ENCODE data around the gene CXCL12.

Gene CXCL12

DNA sequence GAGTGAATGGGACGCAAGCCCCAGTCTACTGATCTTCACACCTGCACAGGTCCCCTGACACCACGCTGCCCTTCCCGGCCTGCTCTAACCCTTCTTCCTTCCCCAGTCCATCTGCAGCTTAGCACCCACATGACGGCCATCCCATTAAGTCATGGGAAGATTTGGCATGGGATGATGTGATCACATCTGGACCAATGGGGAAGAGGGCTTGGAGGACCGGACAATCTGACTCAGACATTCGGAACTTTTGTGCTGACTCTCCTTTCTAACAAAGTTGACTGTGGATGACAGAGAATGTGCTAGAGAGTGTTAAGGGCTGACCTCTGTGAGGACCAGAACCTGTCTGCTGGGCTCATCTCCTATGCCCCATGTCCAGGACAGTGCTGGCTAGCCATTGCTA lies 15.6 kb downstream of the CXCL12 start:
- Histone ChIP-seq H3K4me1 (ENCODE audit: control insufficient read depth, insufficient read depth, low read length) (no peaks in the 10 kb centered on the region), H3K4me3 (ENCODE audit: low read length) (no peak overlapping the region), H3K9me3 (replicated peaks; ENCODE audit: low read length) (no peaks in the 10 kb centered on the region), H3K27me3 (ENCODE audit: control insufficient read depth, insufficient read depth, low read length) (peaks cover 3% of the 10 kb centered on the region), H3K36me3 (ENCODE audit: insufficient read depth, low read length) (no peaks in the 10 kb centered on the region), H3K4me2 (ENCODE audit: low read length) (no peak overlapping the region), H3K9ac (ENCODE audit: low read depth, low read length) (no peak overlapping the region)

DNA sequence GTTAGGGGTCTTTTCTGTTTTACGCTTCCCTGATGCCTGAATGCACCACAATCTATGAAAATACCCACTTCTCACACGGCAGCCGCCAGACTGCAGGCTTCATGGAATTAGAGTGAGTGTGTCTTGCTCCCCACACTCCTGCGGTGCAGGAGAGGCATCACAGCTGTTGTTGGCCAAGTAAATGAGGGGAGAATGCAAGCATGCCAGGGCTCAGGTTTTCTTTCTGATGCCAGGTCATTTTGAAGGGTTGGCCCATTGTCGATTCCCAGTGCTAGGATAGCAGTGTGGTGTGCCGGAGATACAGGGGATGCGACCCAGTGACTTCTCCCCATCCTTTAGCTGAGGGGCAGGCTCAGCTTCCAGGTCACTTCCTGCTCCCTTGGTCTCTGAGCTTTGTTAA lies 16.3 kb downstream of the CXCL12 start:
- H3K4me1 ChIP-seq (ENCODE audit: control insufficient read depth, insufficient read depth, low read length), result no peaks in the 10 kb centered on the region
- no peaks in the 10 kb centered on the region for H3K36me3 ChIP-seq (ENCODE audit: insufficient read depth, low read length)
- H3K9me3 ChIP-seq (replicated peaks; ENCODE audit: low read length), result no peaks in the 10 kb centered on the region
- H3K4me3 ChIP-seq (ENCODE audit: low read length), result no peak overlapping the region
- no peak overlapping the region for H3K9ac ChIP-seq (ENCODE audit: low read depth, low read length)
- peaks cover 3% of the 10 kb centered on the region for H3K27me3 ChIP-seq (ENCODE audit: control insufficient read depth, insufficient read depth, low read length)
- no peak overlapping the region for H3K4me2 ChIP-seq (ENCODE audit: low read length)

- no peaks in the 10 kb centered on the region for H3K4me1 ChIP-seq (ENCODE audit: control insufficient read depth, insufficient read depth, low read length)
- H3K4me3 ChIP-seq (ENCODE audit: low read length), result no peak overlapping the region
- peaks cover 13% of the 10 kb centered on the region for H3K27me3 ChIP-seq (ENCODE audit: control insufficient read depth, insufficient read depth, low read length)
- no peaks in the 10 kb centered on the region for H3K9me3 ChIP-seq (replicated peaks; ENCODE audit: low read length)
- no peak overlapping the region for H3K4me2 ChIP-seq (ENCODE audit: low read length)
- H3K9ac ChIP-seq (ENCODE audit: low read depth, low read length), result no peak overlapping the region
- no peaks in the 10 kb centered on the region for H3K36me3 ChIP-seq (ENCODE audit: insufficient read depth, low read length)
Measured at GRCh38 chr10:44366941-44367630, 17.8 kb downstream of the CXCL12 start.

DNA sequence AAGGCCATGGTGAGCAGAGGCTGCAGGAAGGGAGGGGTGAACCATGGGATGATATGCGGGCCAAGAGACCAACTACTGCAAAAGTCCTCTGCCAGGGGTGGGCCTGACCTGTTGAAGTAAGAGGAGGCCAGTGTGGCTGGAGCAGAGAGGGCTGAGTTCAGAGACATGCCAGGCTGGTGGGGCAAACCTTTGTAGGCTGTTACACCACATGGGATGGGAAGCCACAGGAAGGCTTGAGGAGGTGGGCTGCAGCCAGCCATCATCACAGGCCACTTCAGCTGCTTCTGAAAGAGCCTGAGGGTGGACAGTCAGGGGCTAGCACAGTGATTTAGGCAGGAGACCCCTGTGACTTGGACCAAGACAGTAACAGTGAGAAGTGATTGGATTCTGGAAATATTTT lies 20.3 kb downstream of the CXCL12 start:
- Histone ChIP-seq H3K4me3 (ENCODE audit: low read length) (no peak overlapping the region), H3K4me2 (ENCODE audit: low read length) (no peak overlapping the region), H3K4me1 (ENCODE audit: control insufficient read depth, insufficient read depth, low read length) (no peaks in the 10 kb centered on the region), H3K9ac (ENCODE audit: low read depth, low read length) (no peak overlapping the region), H3K36me3 (ENCODE audit: insufficient read depth, low read length) (no peaks in the 10 kb centered on the region), H3K27me3 (ENCODE audit: control insufficient read depth, insufficient read depth, low read length) (peaks cover 34% of the 10 kb centered on the region), H3K9me3 (replicated peaks; ENCODE audit: low read length) (no peaks in the 10 kb centered on the region)

DNA sequence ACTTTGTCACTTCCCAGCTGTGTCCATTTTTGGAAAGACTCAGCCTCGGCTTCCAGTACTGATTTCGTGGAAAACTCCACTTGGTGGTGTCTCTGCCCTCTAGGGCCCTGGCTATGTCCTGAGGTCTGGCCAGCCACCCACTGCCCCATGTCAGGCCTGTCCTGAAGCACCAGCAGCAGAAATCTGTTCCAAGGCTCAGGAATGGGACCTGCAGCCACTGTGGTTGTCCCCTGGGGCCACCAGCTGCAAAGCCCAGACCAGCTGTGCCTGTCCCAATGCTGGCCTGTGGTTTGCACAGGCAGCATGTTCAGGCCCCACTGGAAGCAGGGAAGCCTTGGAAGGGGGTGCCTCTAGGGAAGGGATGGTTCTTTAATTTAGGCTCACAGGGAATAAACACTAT lies 21.2 kb downstream of the CXCL12 start:
- Histone ChIP-seq H3K27me3 (ENCODE audit: control insufficient read depth, insufficient read depth, low read length) (peaks cover 34% of the 10 kb centered on the region), H3K9ac (ENCODE audit: low read depth, low read length) (no peak overlapping the region), H3K4me1 (ENCODE audit: control insufficient read depth, insufficient read depth, low read length) (no peaks in the 10 kb centered on the region), H3K9me3 (replicated peaks; ENCODE audit: low read length) (no peaks in the 10 kb centered on the region), H3K36me3 (ENCODE audit: insufficient read depth, low read length) (no peaks in the 10 kb centered on the region), H3K4me3 (ENCODE audit: low read length) (no peak overlapping the region), H3K4me2 (ENCODE audit: low read length) (no peak overlapping the region)

- peaks cover 36% of the 10 kb centered on the region for H3K27me3 ChIP-seq (ENCODE audit: control insufficient read depth, insufficient read depth, low read length)
- no peak overlapping the region for H3K4me3 ChIP-seq (ENCODE audit: low read length)
- H3K36me3 ChIP-seq (ENCODE audit: insufficient read depth, low read length), result no peaks in the 10 kb centered on the region
- H3K4me2 ChIP-seq (ENCODE audit: low read length), result no peak overlapping the region
- no peaks in the 10 kb centered on the region for H3K9me3 ChIP-seq (replicated peaks; ENCODE audit: low read length)
- no peaks in the 10 kb centered on the region for H3K4me1 ChIP-seq (ENCODE audit: control insufficient read depth, insufficient read depth, low read length)
- no peak overlapping the region for H3K9ac ChIP-seq (ENCODE audit: low read depth, low read length)
Measured at GRCh38 chr10:44362866-44363711, 21.8 kb downstream of the CXCL12 start.

GRCh38 chr10:44361109-44361508 lies 23.8 kb downstream of the CXCL12 start:
- Histone ChIP-seq H3K4me3 (ENCODE audit: low read length) (no peak overlapping the region), H3K27me3 (ENCODE audit: control insufficient read depth, insufficient read depth, low read length) (peaks cover 44% of the 10 kb centered on the region), H3K9ac (ENCODE audit: low read depth, low read length) (no peak overlapping the region)

GRCh38 chr10:44358080-44358771 lies 26.7 kb downstream of the CXCL12 start:
- Histone ChIP-seq H3K4me1 (ENCODE audit: control insufficient read depth, insufficient read depth, low read length) (no peaks in the 10 kb centered on the region), H3K36me3 (ENCODE audit: insufficient read depth, low read length) (no peaks in the 10 kb centered on the region), H3K4me3 (ENCODE audit: low read length) (no peak overlapping the region), H3K4me2 (ENCODE audit: low read length) (no peak overlapping the region), H3K9ac (ENCODE audit: low read depth, low read length) (no peak overlapping the region), H3K9me3 (replicated peaks; ENCODE audit: low read length) (no peaks in the 10 kb centered on the region), H3K27me3 (ENCODE audit: control insufficient read depth, insufficient read depth, low read length) (peaks cover 56% of the 10 kb centered on the region)

More at GRCh38 chr10:44361109-44361508, 23.8 kb downstream of the CXCL12 start:
- Histone ChIP-seq H3K4me2 (ENCODE audit: low read length) (no peak overlapping the region), H3K9me3 (replicated peaks; ENCODE audit: low read length) (no peaks in the 10 kb centered on the region), H3K4me1 (ENCODE audit: control insufficient read depth, insufficient read depth, low read length) (no peaks in the 10 kb centered on the region), H3K36me3 (ENCODE audit: insufficient read depth, low read length) (no peaks in the 10 kb centered on the region)

GRCh38 chr10:44357023-44357540 lies 27.8 kb downstream of the CXCL12 start:
- Histone ChIP-seq H3K4me3 (ENCODE audit: low read length) (no peak overlapping the region), H3K4me1 (ENCODE audit: control insufficient read depth, insufficient read depth, low read length) (no peaks in the 10 kb centered on the region), H3K4me2 (ENCODE audit: low read length) (no peak overlapping the region), H3K9ac (ENCODE audit: low read depth, low read length) (no peak overlapping the region), H3K9me3 (replicated peaks; ENCODE audit: low read length) (no peaks in the 10 kb centered on the region), H3K36me3 (ENCODE audit: insufficient read depth, low read length) (no peaks in the 10 kb centered on the region), H3K27me3 (ENCODE audit: control insufficient read depth, insufficient read depth, low read length) (peaks cover 50% of the 10 kb centered on the region)

DNA sequence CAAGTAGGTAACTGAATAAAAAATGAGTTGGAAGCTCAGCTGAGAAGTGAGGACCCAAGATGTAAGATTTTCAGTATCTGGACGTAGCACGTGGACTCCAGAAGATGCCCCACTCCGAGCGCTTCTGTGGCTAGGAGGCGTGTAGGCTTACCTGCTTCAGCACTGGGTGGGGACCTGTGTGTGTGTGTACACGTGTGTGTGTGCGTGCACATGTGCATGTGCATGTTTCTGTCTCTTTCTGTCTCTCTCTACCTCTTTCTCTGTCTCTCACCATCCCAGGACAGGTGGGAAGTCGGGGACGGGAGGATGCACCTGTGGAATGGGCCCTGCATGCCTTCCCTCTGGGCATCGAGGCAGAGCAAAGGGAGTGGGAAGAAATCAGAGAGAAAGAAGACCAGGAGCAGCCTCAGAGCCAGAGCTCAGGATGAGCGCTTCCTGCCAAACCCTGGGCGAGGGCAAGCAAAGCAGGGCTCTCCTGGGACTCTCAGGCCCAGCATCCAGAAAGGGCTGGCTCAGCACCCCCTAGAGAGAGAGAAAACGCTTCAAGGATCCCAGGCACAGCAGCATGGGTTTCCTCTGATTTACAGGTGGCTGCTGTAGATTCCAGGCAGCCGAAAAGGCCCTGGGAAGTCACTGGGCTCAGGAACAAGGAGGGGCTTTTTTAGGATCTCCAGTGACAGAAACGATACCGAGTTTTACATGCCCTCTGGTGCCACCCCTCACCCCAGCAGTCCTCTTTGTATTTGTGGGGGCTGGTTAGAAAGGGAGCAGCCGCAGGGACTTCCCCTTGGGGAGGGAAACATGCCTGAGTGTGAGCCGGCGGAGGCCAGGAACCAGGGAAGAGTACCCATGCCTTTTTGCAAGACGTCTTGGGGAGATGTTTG lies 28.5 kb downstream of the CXCL12 start:
- Histone ChIP-seq H3K4me1 (ENCODE audit: control insufficient read depth, insufficient read depth, low read length) (no peaks in the 10 kb centered on the region), H3K9me3 (replicated peaks; ENCODE audit: low read length) (no peaks in the 10 kb centered on the region), H3K4me2 (ENCODE audit: low read length) (no peak overlapping the region), H3K9ac (ENCODE audit: low read depth, low read length) (no peak overlapping the region), H3K4me3 (ENCODE audit: low read length) (no peak overlapping the region), H3K36me3 (ENCODE audit: insufficient read depth, low read length) (no peaks in the 10 kb centered on the region), H3K27me3 (ENCODE audit: control insufficient read depth, insufficient read depth, low read length) (peaks cover 44% of the 10 kb centered on the region)

Measured in skeletal muscle satellite cell (primary cell).